HEK293T (cell line): ENCODE measurements around the gene IGFL3.

ENCODE experiments used
- CTCF ChIA-PET: fragments of 350-600 bp; formaldehyde crosslinking; extraction: SDS; loops from one replicate; lab custom pipeline; 2021; ENCODE audit warnings: antibody characterized with exemption, inconsistent platforms; lab: Yijun Ruan, JAX
- POLR2A ChIA-PET: fragments of 350-600 bp; formaldehyde crosslinking; extraction: SDS; loops from one replicate; lab custom pipeline; 2020; ENCODE audit warnings: antibody characterized with exemption, inconsistent platforms; lab: Yijun Ruan, JAX
- DNase-seq: peaks from one replicate; pipeline ENCODE4 v3.0.0; 2012; ENCODE audit warnings: mixed read lengths; ENCODE audit errors: extremely low spot score
- ARNT ChIP-seq: fragments of 450-650 bp; IDR thresholded peaks from 2 replicates; pipeline ENCODE4 v1.6.1; 2017; ENCODE audit warnings: mild to moderate bottlenecking
- BHLHE40 ChIP-seq: fragments of 450-650 bp; IDR thresholded peaks from 2 replicates; pipeline ENCODE4 v1.6.1; 2016; ENCODE audit warnings: mild to moderate bottlenecking, moderate library complexity, borderline replicate concordance
- CTBP1 ChIP-seq: fragments of 450-650 bp; IDR thresholded peaks from 2 replicates; pipeline ENCODE4 v1.6.1; 2016; ENCODE audit warnings: borderline replicate concordance
- ELF4 ChIP-seq: fragments of 450-650 bp; IDR thresholded peaks from 2 replicates; pipeline ENCODE4 v1.6.1; 2017; ENCODE audit warnings: antibody characterized with exemption
- FOXA1 ChIP-seq: fragments of 450-650 bp; IDR thresholded peaks from 2 replicates; pipeline ENCODE4 v1.6.1; 2016; ENCODE audit warnings: mild to moderate bottlenecking
- FOXK2 ChIP-seq: fragments of 450-650 bp; IDR thresholded peaks from 2 replicates; pipeline ENCODE4 v1.6.1; 2016; ENCODE audit warnings: mild to moderate bottlenecking
- FOXM1 ChIP-seq: fragments of 450-650 bp; IDR thresholded peaks from 2 replicates; pipeline ENCODE4 v1.6.1; 2017; ENCODE audit warnings: mild to moderate bottlenecking, borderline replicate concordance
- HDGF ChIP-seq: fragments of 450-650 bp; IDR thresholded peaks from 2 replicates; pipeline ENCODE4 v1.6.1; 2017; ENCODE audit warnings: antibody characterized with exemption, borderline replicate concordance
- L3MBTL2 ChIP-seq: fragments of 450-650 bp; conservative IDR thresholded peaks from 2 replicates; pipeline ENCODE4 v1.6.1; 2016; ENCODE audit warnings: mild to moderate bottlenecking
- LEF1 ChIP-seq: fragments of 450-650 bp; IDR thresholded peaks from 2 replicates; pipeline ENCODE4 v1.6.1; 2017; ENCODE audit warnings: mild to moderate bottlenecking, borderline replicate concordance
- NFRKB ChIP-seq: fragments of 450-650 bp; IDR thresholded peaks from 2 replicates; pipeline ENCODE4 v1.6.1; 2016; ENCODE audit warnings: mild to moderate bottlenecking, moderate library complexity
- SP1 ChIP-seq: fragments of 450-650 bp; IDR thresholded peaks from 2 replicates; pipeline ENCODE4 v1.6.1; 2017
- SUZ12 ChIP-seq: fragments of 450-650 bp; IDR thresholded peaks from 2 replicates; pipeline ENCODE4 v1.6.1; 2016; ENCODE audit warnings: mild to moderate bottlenecking
- TARDBP ChIP-seq: fragments of 450-650 bp; IDR thresholded peaks from 2 replicates; pipeline ENCODE4 v1.6.1; 2016
- ZNF384 ChIP-seq: fragments of 450-650 bp; IDR thresholded peaks from 2 replicates; pipeline ENCODE4 v1.6.1; 2016
- TF ChIP-seq, protein P1 (sequence below): fragments of 450-650 bp; IDR thresholded peaks from 2 replicates; pipeline ENCODE4 v1.6.1; 2016

Gene IGFL3

GRCh38 chr19:46159418-46160232 lies 35.1 kb upstream of the IGFL3 start:
- CTCF ChIA-PET: no interaction called here
- no peak for DNase-seq
- TF ChIP-seq CTBP1 (no peak), FOXK2 (no peak), SUZ12 (no peak), ELF4 (no peak), BHLHE40 (no peak), ARNT (no peak), ZNF384 (no peak), FOXA1 (no peak), LEF1 (no peak), L3MBTL2 (no peak), SP1 (no peak), FOXM1 (no peak), HDGF (no peak), NFRKB (no peak), TARDBP (no peak)
- TF ChIP-seq, protein P1, sequence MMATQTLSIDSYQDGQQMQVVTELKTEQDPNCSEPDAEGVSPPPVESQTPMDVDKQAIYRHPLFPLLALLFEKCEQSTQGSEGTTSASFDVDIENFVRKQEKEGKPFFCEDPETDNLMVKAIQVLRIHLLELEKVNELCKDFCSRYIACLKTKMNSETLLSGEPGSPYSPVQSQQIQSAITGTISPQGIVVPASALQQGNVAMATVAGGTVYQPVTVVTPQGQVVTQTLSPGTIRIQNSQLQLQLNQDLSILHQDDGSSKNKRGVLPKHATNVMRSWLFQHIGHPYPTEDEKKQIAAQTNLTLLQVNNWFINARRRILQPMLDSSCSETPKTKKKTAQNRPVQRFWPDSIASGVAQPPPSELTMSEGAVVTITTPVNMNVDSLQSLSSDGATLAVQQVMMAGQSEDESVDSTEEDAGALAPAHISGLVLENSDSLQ: no peak
- POLR2A ChIA-PET: no interaction called here

GRCh38 chr19:46155237-46155636 lies 30.7 kb upstream of the IGFL3 start:
- TF ChIP-seq, protein P1: no peak
- TF ChIP-seq FOXA1 (no peak), FOXM1 (no peak), FOXK2 (no peak), ELF4 (no peak), ARNT (no peak), BHLHE40 (no peak), TARDBP (no peak), L3MBTL2 (no peak), LEF1 (no peak), NFRKB (no peak), HDGF (no peak), CTBP1 (no peak), ZNF384 (no peak), SUZ12 (no peak), SP1 (no peak)
- POLR2A ChIA-PET: no interaction called here
- CTCF ChIA-PET: no interaction called here
- DNase-seq: no peak

DNA sequence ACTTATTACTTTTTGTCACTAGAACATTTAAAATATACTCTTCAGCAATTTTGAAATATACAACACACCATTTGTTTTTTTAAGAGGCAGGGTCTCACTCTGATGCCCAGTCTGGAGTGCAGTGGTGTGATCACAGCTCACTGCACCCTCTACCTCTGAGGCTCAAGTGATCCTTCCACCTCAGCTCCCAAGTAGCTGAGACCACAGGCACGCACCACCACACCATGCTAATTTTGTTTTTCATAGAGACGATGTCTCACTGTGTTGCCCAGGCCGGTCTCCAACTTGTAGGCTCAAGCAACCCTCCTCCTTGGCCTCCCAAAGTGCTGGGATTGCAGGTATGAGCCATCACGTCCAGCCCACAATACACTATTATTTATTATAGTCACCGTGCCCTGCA lies 26.1 kb upstream of the IGFL3 start:
- no peak for DNase-seq
- POLR2A ChIA-PET: no interaction called here
- CTCF ChIA-PET: no interaction called here
- no peak for TF ChIP-seq HDGF
- TF ChIP-seq SUZ12: no peak
- no peak for TF ChIP-seq ARNT
- TF ChIP-seq BHLHE40: no peak
- TF ChIP-seq SP1: no peak
- no peak for TF ChIP-seq NFRKB
- no peak for TF ChIP-seq CTBP1
- no peak for TF ChIP-seq LEF1
- no peak for TF ChIP-seq FOXA1
- TF ChIP-seq, protein P1: no peak
- TF ChIP-seq ELF4: no peak
- no peak for TF ChIP-seq L3MBTL2

DNA sequence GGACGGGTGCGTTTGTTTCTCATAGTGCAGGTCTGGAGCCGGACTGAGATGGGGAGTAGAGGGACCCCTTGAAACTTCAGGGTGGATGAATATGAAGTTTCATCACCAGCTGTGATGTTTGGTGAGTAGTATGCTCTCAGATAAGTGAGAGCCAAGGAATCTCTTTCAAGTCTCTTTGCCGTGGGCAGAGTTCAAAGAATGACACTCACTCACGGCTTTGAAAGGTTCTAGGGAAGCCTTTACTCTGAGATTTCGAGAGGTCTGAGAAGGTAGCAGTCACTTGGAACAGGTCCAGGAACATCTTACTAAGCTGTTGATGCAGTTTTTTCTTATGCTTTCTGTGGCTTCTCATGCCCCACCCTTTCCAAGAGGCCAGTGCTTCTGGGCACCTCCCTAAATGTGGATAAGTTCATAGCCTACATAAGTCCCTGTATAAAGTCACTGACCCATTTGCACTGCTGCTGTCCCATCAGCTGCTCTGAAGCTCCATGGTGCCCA lies 23.4 kb upstream of the IGFL3 start, which contains the start of gene IGFL2:
IGFL2 (plus strand) TSS at position 448 of the 498 bp plus-strand sequence; CDS start at position 489, 41 bp downstream.
- no peak for TF ChIP-seq NFRKB
- no peak for TF ChIP-seq SUZ12
- TF ChIP-seq BHLHE40: no peak
- no peak for TF ChIP-seq L3MBTL2
- no peak for TF ChIP-seq ELF4
- no peak for TF ChIP-seq CTBP1
- no peak for TF ChIP-seq FOXM1
- no peak for TF ChIP-seq HDGF
- no peak for TF ChIP-seq SP1
- no peak for TF ChIP-seq TARDBP
- ChIA-PET POLR2A (interaction anchor here (1.2 kb wide), 1 partner anchor 15 kb away, joined by 4 read pairs; no protein-coding TSS in a partner anchor), CTCF (no interaction called here)
- DNase-seq: no peak

- POLR2A ChIA-PET: interaction anchor here (1.2 kb wide), 1 partner anchor 14 kb away, joined by 4 read pairs; no protein-coding TSS in a partner anchor
- CTCF ChIA-PET: no interaction called here
- no peak for DNase-seq
- TF ChIP-seq CTBP1: no peak
- no peak for TF ChIP-seq TARDBP
- no peak for TF ChIP-seq FOXA1
- TF ChIP-seq SUZ12: no peak
- TF ChIP-seq NFRKB: no peak
- no peak for TF ChIP-seq FOXM1
- no peak for TF ChIP-seq LEF1
- no peak for TF ChIP-seq SP1
- no peak for TF ChIP-seq HDGF
- no peak for TF ChIP-seq FOXK2
- TF ChIP-seq ZNF384: no peak
- TF ChIP-seq, protein P1: no peak
- TF ChIP-seq ARNT: no peak
- no peak for TF ChIP-seq L3MBTL2
- no peak for TF ChIP-seq ELF4
- TF ChIP-seq BHLHE40: no peak
Measured at GRCh38 chr19:46147166-46147740, 22.8 kb upstream of the IGFL3 start.
